Activated naive CD8-positive, alpha-beta T cell treated with anti-CD3 and anti-CD28 coated beads for 36 hours (primary cell): ENCODE results near the gene HECTD1. TPM values are rescaled to one million over a fixed set of nuclear protein-coding genes. Genes with fewer than 3 reads are reported as not detected.
"Not testable (repeated sequence)": the region's sequence is repeated elsewhere in the genome, so short reads cannot be mapped to it uniquely, and the experiment has no call there.

ENCODE experiments used
- DNase-seq: peaks from one replicate; pipeline ENCODE4 v3.0.0; 2021
- H3K27ac Mint-ChIP-seq: one replicate; pipeline ENCODE4 v1.8.0; 2022; ENCODE audit warnings: mild to moderate bottlenecking, moderate library complexity, mixed read lengths
- H3K27me3 Mint-ChIP-seq: one replicate; pipeline ENCODE4 v1.8.0; 2022; ENCODE audit warnings: mild to moderate bottlenecking, mixed read lengths
- H3K36me3 Mint-ChIP-seq: one replicate; pipeline ENCODE4 v1.8.0; 2021; ENCODE audit warnings: mild to moderate bottlenecking, mixed read lengths
- H3K4me1 Mint-ChIP-seq: one replicate; pipeline ENCODE4 v1.8.0; 2021; ENCODE audit warnings: mixed read lengths
- H3K4me3 Mint-ChIP-seq: one replicate; pipeline ENCODE4 v1.8.0; 2022; ENCODE audit warnings: mild to moderate bottlenecking, moderate library complexity, mixed read lengths
- H3K9me3 Mint-ChIP-seq: one replicate; pipeline ENCODE4 v1.8.0; 2022; ENCODE audit warnings: mixed read lengths
- total RNA-seq, 2 experiments: library from RNA; stranded (reverse); gene quantifications; one replicate each; pipeline ENCODE4 v1.2.3, GENCODE V29; 2021

Gene HECTD1
- total RNA-seq, 2 experiments from 2014 or later, result 78.6 to 89.2 TPM

DNA sequence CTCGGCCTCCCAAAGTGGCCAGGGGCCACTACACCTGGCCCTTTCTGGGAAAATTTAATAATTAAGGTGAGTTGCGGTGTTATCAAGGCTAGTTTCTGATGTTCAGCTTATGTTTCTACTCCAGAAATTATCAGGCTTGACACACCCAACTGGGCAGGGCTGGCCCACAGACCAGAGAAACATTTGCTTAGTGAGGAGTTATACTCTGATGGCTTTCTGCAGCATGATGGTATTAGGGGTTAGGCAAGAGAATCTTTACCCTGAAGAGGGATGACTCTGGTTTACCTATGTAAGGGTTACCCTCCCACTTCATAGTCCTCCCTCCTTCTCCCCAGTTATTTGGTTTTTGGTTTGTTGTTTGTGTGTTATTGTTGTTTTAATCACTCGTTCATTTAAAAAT lies 24.5 kb upstream of the HECTD1 start:
- H3K27ac Mint-ChIP-seq, result no peak overlapping the region
- peaks cover 6% of the 10 kb centered on the region for H3K4me1 Mint-ChIP-seq
- no peaks in the 10 kb centered on the region for H3K27me3 Mint-ChIP-seq
- H3K36me3 Mint-ChIP-seq, result no peaks in the 10 kb centered on the region
- no peak overlapping the region for H3K4me3 Mint-ChIP-seq
- no peak for DNase-seq
- H3K9me3 Mint-ChIP-seq, result no peaks in the 10 kb centered on the region

DNA sequence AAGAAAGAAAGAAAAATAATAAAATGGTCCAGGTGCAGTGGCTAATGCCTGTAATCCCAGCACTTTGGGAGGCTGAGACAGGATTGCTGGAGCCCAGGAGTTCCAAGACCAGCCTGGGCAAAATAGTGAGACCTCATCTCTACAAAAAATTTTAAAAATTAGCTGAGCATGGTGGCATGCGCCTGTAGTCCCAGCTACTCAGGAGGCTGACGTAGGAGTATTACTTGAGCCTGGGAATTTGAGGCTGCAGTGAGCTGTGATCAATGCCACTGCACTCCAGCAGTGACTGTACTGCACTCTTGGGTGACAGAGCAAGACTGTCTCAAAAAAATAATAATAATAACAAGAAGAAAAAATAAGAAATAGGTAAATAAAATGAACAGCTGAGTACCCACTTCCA lies 23.7 kb upstream of the HECTD1 start:
- not testable (repeated sequence) for H3K27me3 Mint-ChIP-seq, DNase-seq, H3K36me3 Mint-ChIP-seq, H3K4me3 Mint-ChIP-seq, H3K9me3 Mint-ChIP-seq, H3K4me1 Mint-ChIP-seq, H3K27ac Mint-ChIP-seq

DNA sequence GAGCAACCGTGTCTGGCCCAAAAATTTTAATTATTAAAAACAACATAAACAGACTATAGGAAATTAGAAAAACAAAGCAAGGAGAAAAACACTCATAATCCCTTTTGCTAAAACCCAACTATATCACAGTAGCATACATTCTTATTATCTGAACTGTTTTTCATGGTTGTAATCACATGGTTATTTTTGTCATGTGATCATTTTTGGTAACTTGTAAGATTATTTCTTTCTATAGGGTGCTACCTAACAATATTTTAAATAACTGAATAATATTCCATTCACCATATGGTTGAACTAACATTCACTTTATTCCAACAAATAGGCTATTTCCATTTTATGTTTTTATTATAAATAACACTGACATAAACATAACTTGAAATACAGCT lies 23.0 kb upstream of the HECTD1 start:
- Mint-ChIP-seq H3K27ac (no peak overlapping the region), H3K9me3 (no peaks in the 10 kb centered on the region), H3K4me1 (peaks cover 6% of the 10 kb centered on the region), H3K4me3 (no peak overlapping the region), H3K27me3 (no peaks in the 10 kb centered on the region), H3K36me3 (no peaks in the 10 kb centered on the region)
- no peak for DNase-seq

DNA sequence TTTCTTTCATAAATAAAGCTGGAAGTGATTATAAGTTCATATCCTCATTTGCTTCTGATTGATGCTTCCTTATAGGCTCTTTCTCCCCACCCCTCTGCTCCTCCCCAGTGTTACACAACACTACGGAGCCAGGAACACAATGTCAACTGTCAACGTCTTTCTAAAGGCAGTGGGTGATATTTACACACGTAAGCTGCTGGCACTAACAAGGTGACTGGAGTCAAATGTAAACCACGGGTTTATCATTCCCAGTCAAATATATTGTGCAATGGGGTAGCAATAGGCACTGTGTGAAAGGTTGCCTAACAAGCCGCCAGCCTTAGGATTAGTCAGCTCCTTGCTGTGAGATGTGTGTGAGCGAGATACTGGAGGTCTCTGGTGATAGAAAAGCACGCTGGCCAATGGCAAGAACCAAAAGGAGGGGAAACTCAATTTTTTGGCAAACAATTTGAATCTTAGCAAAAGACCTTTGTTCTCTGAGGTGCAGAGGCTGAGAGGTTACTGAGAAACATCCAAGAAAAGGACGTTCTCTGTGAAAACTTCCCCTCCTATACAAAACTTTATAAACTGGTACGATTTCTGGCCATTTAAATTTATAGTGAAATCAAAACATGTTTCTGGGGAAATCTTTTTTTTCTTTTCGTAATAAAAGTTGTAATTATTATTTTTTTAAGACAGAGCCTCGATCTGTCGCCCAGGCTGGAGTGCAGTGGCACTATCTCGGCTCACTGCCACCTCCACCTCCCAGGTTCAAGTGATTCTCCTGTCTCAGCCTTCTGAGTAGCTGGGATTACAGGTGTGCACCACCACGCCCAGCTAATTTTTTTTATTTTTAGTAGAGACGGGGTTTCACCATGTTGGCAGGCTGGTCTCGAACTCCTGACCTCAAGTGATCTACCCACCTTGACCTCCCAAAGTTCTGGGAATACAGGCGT lies 22.3 kb upstream of the HECTD1 start:
- Mint-ChIP-seq H3K4me1 (peaks cover 6% of the 10 kb centered on the region), H3K27ac (no peak overlapping the region), H3K27me3 (no peaks in the 10 kb centered on the region), H3K9me3 (no peaks in the 10 kb centered on the region), H3K36me3 (no peaks in the 10 kb centered on the region), H3K4me3 (no peak overlapping the region)
- DNase-seq, result no peak

DNA sequence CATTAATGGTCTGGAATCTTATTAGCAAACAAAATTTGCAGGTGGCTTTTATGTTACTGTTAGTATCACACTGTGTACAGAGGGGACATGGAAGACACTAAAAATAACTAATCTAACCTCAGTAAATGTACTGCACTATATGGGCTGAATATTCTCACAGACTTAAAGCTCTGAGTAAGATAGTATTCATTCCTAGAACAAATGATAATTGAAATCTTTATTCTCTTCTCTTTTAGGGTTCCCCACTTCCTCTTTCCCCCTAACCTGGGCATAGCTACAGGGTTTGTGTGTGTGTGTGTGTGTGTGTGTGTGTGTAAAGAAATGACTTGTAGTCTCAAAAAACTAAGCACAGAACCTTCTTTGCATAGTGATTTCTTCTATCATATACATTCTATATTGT lies 21.4 kb upstream of the HECTD1 start:
- H3K36me3 Mint-ChIP-seq, result no peaks in the 10 kb centered on the region
- peaks cover 6% of the 10 kb centered on the region for H3K4me1 Mint-ChIP-seq
- H3K4me3 Mint-ChIP-seq, result no peak overlapping the region
- no peaks in the 10 kb centered on the region for H3K27me3 Mint-ChIP-seq
- DNase-seq, result no peak
- no peaks in the 10 kb centered on the region for H3K9me3 Mint-ChIP-seq
- no peak overlapping the region for H3K27ac Mint-ChIP-seq

DNA sequence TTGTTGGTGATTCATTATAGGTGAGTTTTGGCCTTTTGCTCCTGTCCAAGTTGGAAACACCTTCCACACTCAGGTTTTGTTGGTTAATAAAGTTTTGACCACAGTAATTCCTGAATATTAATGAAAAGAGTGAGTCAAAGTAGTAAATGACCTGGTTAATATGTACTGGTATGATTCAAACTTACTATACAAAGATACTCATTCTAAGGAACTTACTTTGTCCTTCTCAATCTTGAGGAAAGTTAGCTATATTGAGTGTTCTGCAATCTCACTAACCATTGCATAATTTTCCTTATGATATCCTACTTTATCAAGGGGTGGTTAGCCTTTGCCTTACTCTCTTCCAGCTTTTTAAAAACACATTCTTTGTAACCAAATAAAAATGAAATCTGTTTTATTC lies 20.9 kb upstream of the HECTD1 start:
- no peaks in the 10 kb centered on the region for H3K36me3 Mint-ChIP-seq
- H3K27ac Mint-ChIP-seq, result no peak overlapping the region
- H3K4me1 Mint-ChIP-seq, result peaks cover 6% of the 10 kb centered on the region
- no peak for DNase-seq
- no peaks in the 10 kb centered on the region for H3K27me3 Mint-ChIP-seq
- no peak overlapping the region for H3K4me3 Mint-ChIP-seq
- H3K9me3 Mint-ChIP-seq, result no peaks in the 10 kb centered on the region

DNA sequence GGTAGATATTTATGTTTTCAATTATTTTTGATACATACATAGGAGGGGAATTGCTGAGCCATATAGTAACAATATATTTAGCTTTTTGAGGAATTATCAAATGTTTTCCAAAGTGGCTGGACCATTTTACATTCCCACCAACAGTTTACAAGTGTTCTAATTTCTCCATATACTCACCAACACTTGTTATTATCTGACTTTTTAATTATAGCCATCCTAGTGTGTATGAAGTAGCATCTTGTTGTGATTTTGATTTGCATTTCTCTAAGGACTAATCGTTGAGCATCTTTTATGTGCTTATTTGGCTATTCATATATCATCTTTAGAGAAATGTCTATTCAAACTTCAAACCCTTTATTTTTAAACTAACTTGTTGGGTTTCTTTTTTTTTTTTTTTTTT lies 17.2 kb upstream of the HECTD1 start:
- no peak for DNase-seq
- Mint-ChIP-seq H3K9me3 (no peaks in the 10 kb centered on the region), H3K4me3 (no peak overlapping the region), H3K36me3 (no peaks in the 10 kb centered on the region), H3K27ac (no peak overlapping the region), H3K4me1 (peaks cover 6% of the 10 kb centered on the region), H3K27me3 (no peaks in the 10 kb centered on the region)

DNA sequence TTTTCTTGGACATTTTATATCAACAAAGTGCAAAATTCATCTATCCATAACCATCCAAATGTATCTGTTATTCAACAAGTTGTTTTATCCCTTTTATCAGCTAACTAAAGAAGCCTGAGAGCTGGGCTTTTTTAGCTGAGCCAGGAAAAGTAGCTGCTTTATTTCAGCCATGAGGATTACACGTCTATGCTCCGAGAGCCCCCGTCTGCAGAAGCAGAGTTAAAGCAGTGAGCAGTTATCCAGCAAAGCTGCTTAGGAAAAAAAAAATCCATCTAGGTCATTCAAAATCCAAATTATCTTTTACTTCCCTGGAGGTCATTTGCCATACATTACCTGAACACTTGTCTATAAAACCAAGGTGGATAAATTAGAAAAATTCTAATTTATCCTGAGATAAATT lies 15.7 kb upstream of the HECTD1 start:
- Mint-ChIP-seq H3K27ac (no peak overlapping the region), H3K27me3 (no peaks in the 10 kb centered on the region), H3K4me3 (no peak overlapping the region), H3K9me3 (no peaks in the 10 kb centered on the region), H3K36me3 (no peaks in the 10 kb centered on the region), H3K4me1 (no peaks in the 10 kb centered on the region)
- DNase-seq, result no peak

DNA sequence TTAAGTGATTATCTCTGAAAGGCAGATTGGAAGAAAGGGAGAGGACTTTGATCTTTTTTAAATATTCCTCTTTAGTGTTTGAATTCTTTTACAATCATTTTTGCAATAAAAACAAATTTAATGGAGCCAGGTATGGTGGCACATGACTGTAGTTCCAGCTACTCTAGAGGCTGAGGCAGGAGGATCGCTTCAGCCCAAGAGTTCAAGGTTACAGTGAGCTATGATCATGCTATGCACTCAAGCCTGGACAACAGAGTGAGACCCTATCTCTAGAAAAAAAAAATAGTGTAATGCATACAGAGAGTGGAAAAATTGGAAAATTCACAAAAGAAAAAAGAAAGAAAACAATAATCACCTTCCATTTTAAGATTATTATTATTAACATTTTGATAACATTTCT lies 15.2 kb upstream of the HECTD1 start:
- H3K27ac Mint-ChIP-seq, result no peak overlapping the region
- H3K27me3 Mint-ChIP-seq, result no peaks in the 10 kb centered on the region
- H3K36me3 Mint-ChIP-seq, result no peaks in the 10 kb centered on the region
- H3K4me1 Mint-ChIP-seq, result no peaks in the 10 kb centered on the region
- H3K9me3 Mint-ChIP-seq, result no peaks in the 10 kb centered on the region
- DNase-seq, result no peak
- H3K4me3 Mint-ChIP-seq, result no peak overlapping the region

DNA sequence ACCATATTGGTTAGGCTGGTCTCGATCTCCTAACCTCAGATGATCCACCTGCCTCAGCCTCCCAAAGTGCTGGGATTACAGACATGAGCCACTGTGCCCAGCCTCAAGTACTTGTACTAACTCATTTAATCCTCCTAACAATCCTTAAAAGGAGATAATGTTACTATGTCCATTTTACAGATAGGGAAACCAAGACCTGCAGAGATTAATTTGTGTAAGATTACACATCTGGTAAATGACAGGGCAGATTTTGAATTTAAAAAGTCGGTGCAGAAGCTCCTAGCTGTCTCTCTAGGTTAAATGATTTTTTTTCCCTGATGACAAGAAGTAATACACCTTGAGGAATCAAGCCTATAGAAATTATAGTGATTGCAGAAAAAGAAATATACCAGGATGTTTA lies 13.7 kb upstream of the HECTD1 start:
- no peak for DNase-seq
- Mint-ChIP-seq H3K36me3 (no peaks in the 10 kb centered on the region), H3K4me1 (no peaks in the 10 kb centered on the region), H3K9me3 (no peaks in the 10 kb centered on the region), H3K27ac (no peak overlapping the region), H3K4me3 (no peak overlapping the region), H3K27me3 (no peaks in the 10 kb centered on the region)

DNA sequence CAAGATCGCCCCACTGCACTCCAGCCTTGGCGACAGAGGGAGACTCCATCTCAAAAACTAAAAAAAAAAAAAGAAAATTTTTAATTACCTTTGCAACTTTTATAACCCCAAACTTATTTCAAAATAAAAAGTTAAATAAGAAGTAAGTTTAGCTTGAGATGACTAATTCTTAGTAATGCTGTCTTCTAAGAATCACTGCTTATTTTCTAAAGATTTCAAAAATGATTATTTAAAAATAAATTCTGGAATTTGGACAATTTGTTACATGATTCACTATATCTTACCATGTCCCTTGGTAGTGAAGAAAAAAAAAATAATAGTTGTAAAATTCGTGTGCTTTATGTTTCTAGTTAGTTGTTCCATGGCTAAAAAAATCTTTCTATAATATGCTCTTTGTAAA lies 11.6 kb upstream of the HECTD1 start:
- no peak for DNase-seq
- no peaks in the 10 kb centered on the region for H3K36me3 Mint-ChIP-seq
- no peaks in the 10 kb centered on the region for H3K9me3 Mint-ChIP-seq
- H3K27ac Mint-ChIP-seq, result no peak overlapping the region
- no peak overlapping the region for H3K4me3 Mint-ChIP-seq
- H3K4me1 Mint-ChIP-seq, result no peaks in the 10 kb centered on the region
- no peaks in the 10 kb centered on the region for H3K27me3 Mint-ChIP-seq

DNA sequence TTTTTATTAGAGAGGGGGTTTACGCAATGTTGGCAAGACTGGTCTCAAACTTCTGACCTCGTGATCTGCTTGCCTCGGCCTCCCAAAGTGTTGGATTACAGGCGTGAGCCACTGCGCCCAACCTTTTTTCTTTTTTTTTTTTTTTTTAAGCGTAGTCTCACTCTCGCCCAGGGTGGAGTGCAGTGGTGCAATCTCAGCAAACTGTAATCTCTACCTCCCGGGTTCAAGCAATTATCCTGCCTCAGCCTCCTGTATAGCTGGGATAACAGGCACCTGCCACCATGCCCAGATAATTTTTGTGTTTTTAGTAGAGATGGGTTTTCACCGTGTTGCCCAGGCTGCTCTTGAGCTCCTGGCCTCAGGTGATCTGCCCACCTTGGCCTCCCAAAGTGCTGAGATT lies 8.8 kb upstream of the HECTD1 start:
- Mint-ChIP-seq H3K4me1 (no peaks in the 10 kb centered on the region), H3K4me3 (no peak overlapping the region), H3K36me3 (no peaks in the 10 kb centered on the region), H3K9me3 (no peaks in the 10 kb centered on the region), H3K27me3 (no peaks in the 10 kb centered on the region), H3K27ac (no peak overlapping the region)
- DNase-seq, result no peak

DNA sequence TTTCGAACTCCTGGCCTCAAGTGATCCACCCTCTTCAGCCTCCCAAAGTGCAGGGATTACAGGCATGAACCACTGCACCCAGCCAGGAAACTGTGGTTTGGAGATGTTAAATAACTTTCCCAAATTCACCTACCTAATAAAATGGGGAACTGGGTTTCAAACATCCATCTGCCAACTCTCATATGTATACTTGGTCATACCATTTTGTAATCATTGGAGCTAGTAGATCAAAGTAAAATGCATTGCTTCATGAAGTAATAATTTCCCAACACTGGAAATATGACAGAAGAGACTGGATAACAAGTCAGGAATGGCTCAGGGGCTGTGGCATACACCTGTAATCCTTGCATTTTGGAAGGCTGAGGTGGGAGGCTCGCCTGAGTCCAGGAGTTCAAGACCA lies 5.3 kb upstream of the HECTD1 start:
- Mint-ChIP-seq H3K36me3 (no peaks in the 10 kb centered on the region), H3K4me1 (peaks cover 17% of the 10 kb centered on the region)

DNA sequence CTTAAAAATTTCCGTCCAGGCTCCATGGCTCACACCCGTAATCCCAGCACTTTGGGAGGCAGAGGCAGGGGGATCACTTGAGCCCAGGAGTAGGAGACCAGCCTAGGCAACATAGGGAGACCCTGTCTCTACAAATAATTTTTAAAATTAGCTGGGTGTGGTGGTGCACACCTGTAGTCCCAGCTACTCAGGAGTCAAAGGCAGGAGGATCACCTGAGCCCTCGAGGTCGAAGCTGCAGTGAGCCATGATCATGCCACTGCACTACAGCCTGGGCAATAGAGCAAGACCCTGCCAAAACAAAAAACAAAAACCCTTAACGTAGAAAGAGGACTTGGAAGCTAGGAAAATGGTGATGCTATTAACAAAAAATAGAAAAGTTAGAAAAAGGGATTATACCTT lies 2.0 kb upstream of the HECTD1 start:
- no peak for DNase-seq
- H3K36me3 Mint-ChIP-seq, result peaks cover 2% of the 10 kb centered on the region
- no peak overlapping the region for H3K27ac Mint-ChIP-seq
- no peaks in the 10 kb centered on the region for H3K9me3 Mint-ChIP-seq
- peaks cover 26% of the 10 kb centered on the region for H3K4me1 Mint-ChIP-seq
- no peaks in the 10 kb centered on the region for H3K27me3 Mint-ChIP-seq
- H3K4me3 Mint-ChIP-seq, result no peak overlapping the region

More for the DNA sequence above, 5.3 kb upstream of the HECTD1 start:
- H3K4me3 Mint-ChIP-seq, result no peak overlapping the region
- no peak for DNase-seq
- no peaks in the 10 kb centered on the region for H3K9me3 Mint-ChIP-seq
- H3K27ac Mint-ChIP-seq, result no peak overlapping the region
- no peaks in the 10 kb centered on the region for H3K27me3 Mint-ChIP-seq

DNA sequence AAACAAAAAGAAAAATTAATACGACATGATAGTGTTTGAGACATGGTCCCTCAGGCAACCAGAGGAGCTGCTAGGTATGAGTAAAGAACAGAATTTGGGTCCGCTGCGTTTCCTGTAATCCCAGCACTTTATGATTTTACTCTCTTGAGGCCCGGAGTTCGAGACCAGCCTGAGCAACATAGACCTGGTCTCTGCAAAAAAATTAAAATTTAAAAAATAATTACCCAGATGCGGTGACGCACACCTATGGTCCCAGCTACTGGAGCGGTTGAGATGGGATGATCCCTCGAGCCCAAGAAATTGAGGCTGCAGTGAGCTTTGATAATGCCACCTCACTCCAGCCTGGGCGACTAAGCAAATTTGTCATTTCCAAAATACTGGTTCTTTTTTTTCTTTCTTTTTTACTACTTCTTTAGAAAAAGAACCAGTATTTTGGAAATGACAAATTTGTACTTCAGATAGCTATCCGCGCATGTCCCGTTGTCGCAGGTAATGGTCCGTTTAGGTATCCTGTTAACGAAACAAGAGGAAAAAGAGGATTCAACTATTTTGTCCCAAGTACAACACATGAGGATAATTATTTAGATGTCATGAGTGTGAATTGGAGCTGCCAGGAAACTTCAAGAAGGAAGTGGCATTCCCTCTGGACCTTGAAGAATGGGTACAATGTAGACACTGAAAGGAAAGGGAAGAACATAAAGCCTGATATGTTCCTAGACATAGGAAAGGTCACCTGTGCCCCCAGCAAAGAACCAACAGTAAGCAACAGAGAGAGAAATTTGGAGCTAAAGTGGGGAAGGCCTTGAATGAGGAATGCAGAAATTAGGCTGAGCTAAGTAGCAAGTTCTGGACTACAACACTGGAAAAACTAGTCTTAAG lies 1.2 kb upstream of the HECTD1 start:
- H3K4me1 Mint-ChIP-seq, result peaks cover 32% of the 10 kb centered on the region
- H3K9me3 Mint-ChIP-seq, result peaks cover 2% of the 10 kb centered on the region
- peak overlapping the region; percentile 100 for H3K27ac Mint-ChIP-seq
- H3K36me3 Mint-ChIP-seq, result peaks cover 8% of the 10 kb centered on the region
- H3K4me3 Mint-ChIP-seq, result peak overlapping the region; percentile 88
- DNase-seq, result peak; percentile 37
- H3K27me3 Mint-ChIP-seq, result no peaks in the 10 kb centered on the region
